Suprapubic skin (tissue), 3 donors: ENCODE data around the gene C1orf216.
"Not testable (repeated sequence)": the region's sequence is repeated elsewhere in the genome, so short reads cannot be mapped to it uniquely, and the experiment has no call there.

Source experiments
- EP300 ChIP-seq: sonication (generic); formaldehyde crosslinking; IDR thresholded peaks from one replicate; pipeline ENCODE4 v1.6.1; 2017; ENCODE audit warnings: antibody characterized with exemption
- TF ChIP-seq, protein P1 (sequence below), 2 donors: fragments of 200-600 bp in 1 of 2; fragments of 450-650 bp in 1 of 2; sonication (generic) in 1 of 2; IDR thresholded peaks; one replicate each; pipeline ENCODE4 v1.5.1; 2016 to 2019; ENCODE audit warnings: antibody characterized with exemption in 2 of 2, mild to moderate bottlenecking in 1 of 2, moderate library complexity in 1 of 2

DNA sequence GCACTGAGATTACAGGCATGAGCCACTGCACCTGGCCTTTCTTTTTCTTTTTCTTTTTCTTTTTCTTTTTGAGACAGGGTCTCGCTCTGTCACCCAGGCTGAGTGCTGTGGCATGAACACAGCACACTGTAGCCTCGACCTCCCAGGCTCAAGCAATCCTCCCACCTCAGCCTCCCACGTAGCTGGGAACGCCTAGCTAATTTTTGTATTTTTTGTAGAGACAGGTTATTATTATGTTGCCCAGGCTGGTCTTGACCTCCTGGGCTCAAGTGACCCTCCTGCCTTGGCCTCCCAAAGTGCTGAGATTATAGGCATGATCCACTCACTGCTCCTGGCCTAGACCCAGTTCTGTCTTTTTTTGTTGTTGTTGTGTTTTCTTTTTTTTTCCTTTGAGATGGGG lies 28.6 kb downstream of the C1orf216 start:
- not testable (repeated sequence) for TF ChIP-seq EP300
- TF ChIP-seq, protein P1, sequence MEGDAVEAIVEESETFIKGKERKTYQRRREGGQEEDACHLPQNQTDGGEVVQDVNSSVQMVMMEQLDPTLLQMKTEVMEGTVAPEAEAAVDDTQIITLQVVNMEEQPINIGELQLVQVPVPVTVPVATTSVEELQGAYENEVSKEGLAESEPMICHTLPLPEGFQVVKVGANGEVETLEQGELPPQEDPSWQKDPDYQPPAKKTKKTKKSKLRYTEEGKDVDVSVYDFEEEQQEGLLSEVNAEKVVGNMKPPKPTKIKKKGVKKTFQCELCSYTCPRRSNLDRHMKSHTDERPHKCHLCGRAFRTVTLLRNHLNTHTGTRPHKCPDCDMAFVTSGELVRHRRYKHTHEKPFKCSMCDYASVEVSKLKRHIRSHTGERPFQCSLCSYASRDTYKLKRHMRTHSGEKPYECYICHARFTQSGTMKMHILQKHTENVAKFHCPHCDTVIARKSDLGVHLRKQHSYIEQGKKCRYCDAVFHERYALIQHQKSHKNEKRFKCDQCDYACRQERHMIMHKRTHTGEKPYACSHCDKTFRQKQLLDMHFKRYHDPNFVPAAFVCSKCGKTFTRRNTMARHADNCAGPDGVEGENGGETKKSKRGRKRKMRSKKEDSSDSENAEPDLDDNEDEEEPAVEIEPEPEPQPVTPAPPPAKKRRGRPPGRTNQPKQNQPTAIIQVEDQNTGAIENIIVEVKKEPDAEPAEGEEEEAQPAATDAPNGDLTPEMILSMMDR (IDR thresholded peaks at IDR 0.05), result not testable (repeated sequence)
